Motor neuron (in vitro differentiated cells): ENCODE measurements around the gene SYCP3. TPM values are rescaled to one million over a fixed set of nuclear protein-coding genes. Genes with fewer than 3 reads are reported as not detected.

Experiments used
- ATAC-seq, 8 experiments: fragments of 200-7000 bp; cut with Tn5 transposase; replicated peaks in 6 of 8; 2 replicates each; pipeline ENCODE4 v1.8.0; 2021; ENCODE audit warnings: mild to moderate bottlenecking in 8 of 8, moderate library complexity in 8 of 8
- H3K27ac ChIP-seq, 2 donors: fragments of 250-450 bp; sonication (Bioruptor Pico); 2 replicates each; pipeline ENCODE4 v1.9.0; 2021; ENCODE audit warnings: antibody characterized with exemption in 2 of 2, mild to moderate bottlenecking in 2 of 2, moderate library complexity in 1 of 2
- H3K4me1 ChIP-seq, 2 donors: fragments of 250-450 bp; sonication (Bioruptor Pico); replicated peaks in 1 of 2; 2 replicates each; pipeline ENCODE4 v1.6.1; 2021; ENCODE audit warnings: antibody characterized with exemption in 2 of 2, mild to moderate bottlenecking in 2 of 2, moderate library complexity in 1 of 2
- H3K4me3 ChIP-seq, 5 donors: fragments of 250-450 bp; sonication (Bioruptor Pico); 2 replicates each; pipeline ENCODE4 v1.9.0; 2021; ENCODE audit warnings: antibody characterized with exemption in 5 of 5, mild to moderate bottlenecking in 5 of 5, moderate library complexity in 4 of 5
- WGBS, 10 experiments: fragments of 450-650 bp; shearing (Covaris generic); methylation state at CpG; one replicate each; pipeline ENCODE4 v1.0.0; 2022; 5-methylcytosine and 5-hydroxymethylcytosine counted together
- in situ Hi-C, 9 experiments: fragments of 400-800 bp; cut with MboI; loops; one replicate each; pipeline ENCODE4 v1.15.0; 2021; ENCODE audit warnings: low sequenced_read_pairs in 9 of 9, low pct_unique_long_range_greater_than_20kb in 2 of 9; ENCODE audit not compliant: unreplicated experiment in 9 of 9
- total RNA-seq, 8 experiments: library from RNA; unstranded; fragments of 300-600 nt; gene quantifications; 2 replicates each; pipeline versions ENCODE4 v1.2.3 to v1.2.4, GENCODE V29; 2022

The SYCP3 gene
- total RNA-seq, 8 experiments from 2014 or later: 0.60 to 15.7 (median 0.83) TPM

GRCh38 chr12:101773650-101774162 is 34.4 kb upstream of the SYCP3 start:
- WGBS, 10 experiments: 0 to 100% (median 43%) methylated on average over 1 to 2 of the region's 2 CpGs
- no peak overlapping the region for H3K27ac ChIP-seq
- no peaks in the 10 kb centered on the region for H3K4me1 ChIP-seq
- no peak overlapping the region for H3K4me3 ChIP-seq
- peak; percentile 55 to 96 (median 65) for ATAC-seq
- in situ Hi-C loops: no loop called here

GRCh38 chr12:101772012-101772775 is 32.9 kb upstream of the SYCP3 start:
- no peak for ATAC-seq
- 40 to 100% (median 90%) methylated on average over 1 to 5 of the region's 5 CpGs for WGBS, 10 experiments
- Histone ChIP-seq H3K4me1 (no peaks in the 10 kb centered on the region), H3K4me3 (no peak overlapping the region), H3K27ac (no peak overlapping the region)
- in situ Hi-C loops: no loop called here

- no peak for ATAC-seq
- WGBS, 10 experiments: 67 to 97% (median 90%) methylated on average over 1 to 4 of the region's 5 CpGs
- Histone ChIP-seq H3K4me1 (no peaks in the 10 kb centered on the region), H3K4me3 (no peak overlapping the region), H3K27ac (no peak overlapping the region)
- in situ Hi-C loops: no loop called here
These were observed 30.6 kb upstream of the SYCP3 start for GRCh38 chr12:101769865-101770264.

GRCh38 chr12:101768781-101769180 is 29.5 kb upstream of the SYCP3 start:
- 83 to 100% (median 100%) methylated on average over 1 to 2 of the region's 2 CpGs; no CpG with 5 or more reads in 4 of the 10 experiments for WGBS, 10 experiments
- H3K4me3 ChIP-seq: no peak overlapping the region
- H3K4me1 ChIP-seq: no peaks in the 10 kb centered on the region
- H3K27ac ChIP-seq: no peak overlapping the region
- in situ Hi-C loops: no loop called here
- ATAC-seq: no peak

GRCh38 chr12:101767537-101767936 is 28.3 kb upstream of the SYCP3 start:
- 60 to 100% methylated on average over 1 of the region's 1 CpG; no CpG with 5 or more reads in 8 of the 10 experiments for WGBS, 10 experiments
- in situ Hi-C loops: no loop called here
- no peak overlapping the region for H3K27ac ChIP-seq
- ATAC-seq: no peak
- no peak overlapping the region for H3K4me3 ChIP-seq
- no peaks in the 10 kb centered on the region for H3K4me1 ChIP-seq

GRCh38 chr12:101764051-101764792 is 25.0 kb upstream of the SYCP3 start:
- H3K4me3 ChIP-seq: no peak overlapping the region
- WGBS, 10 experiments: 84 to 100% (median 94%) methylated on average over 3 to 5 of the region's 5 CpGs
- peaks cover 4 to 5% of the 10 kb centered on the region in 2 donors for H3K4me1 ChIP-seq
- ATAC-seq: no peak
- in situ Hi-C loops: no loop called here
- no peak overlapping the region for H3K27ac ChIP-seq

- Histone ChIP-seq H3K4me1 (peaks cover 4 to 5% of the 10 kb centered on the region in 2 donors), H3K27ac (no peak overlapping the region), H3K4me3 (no peak overlapping the region)
- WGBS, 10 experiments: 38 to 100% (median 93%) methylated on average over 1 to 5 of the region's 6 CpGs
- in situ Hi-C loops: no loop called here
- ATAC-seq: no peak
These were observed 24.1 kb upstream of the SYCP3 start for GRCh38 chr12:101763246-101763931.

- Histone ChIP-seq H3K27ac (peak overlapping the region in 1 of 2 donors; percentile 42), H3K4me3 (no peak overlapping the region), H3K4me1 (peaks cover 4 to 5% of the 10 kb centered on the region in 2 donors)
- WGBS, 10 experiments: 20 to 100% (median 67%) methylated on average over 1 to 4 of the region's 4 CpGs; no CpG with 5 or more reads in 1 of the 10 experiments
- in situ Hi-C loops: no loop called here
- peak in 6 of 8 experiments; percentile 6 to 68 (median 39) for ATAC-seq
These were observed 22.5 kb upstream of the SYCP3 start for GRCh38 chr12:101761781-101762180.

- H3K27ac ChIP-seq: peak overlapping the region in 1 of 2 donors; percentile 42
- peak in 6 of 8 experiments; percentile 21 to 91 (median 60) for ATAC-seq
- no peak overlapping the region for H3K4me3 ChIP-seq
- H3K4me1 ChIP-seq: peaks cover 4 to 5% of the 10 kb centered on the region in 2 donors
- in situ Hi-C loops: no loop called here
- WGBS, 10 experiments: 7 to 91% (median 44%) methylated on average over 3 to 5 of the region's 5 CpGs; no CpG with 5 or more reads in 1 of the 10 experiments
These were observed 22.1 kb upstream of the SYCP3 start for GRCh38 chr12:101761350-101761749.

- H3K4me1 ChIP-seq: peaks cover 4 to 5% of the 10 kb centered on the region in 2 donors
- ATAC-seq: peak in 2 of 8 experiments; percentile 8 to 28
- H3K27ac ChIP-seq: no peak overlapping the region
- H3K4me3 ChIP-seq: no peak overlapping the region
- WGBS, 10 experiments: 0 to 95% (median 74%) methylated on average over 2 to 5 of the region's 5 CpGs
- in situ Hi-C loops: no loop called here
These were observed 20.3 kb upstream of the SYCP3 start for GRCh38 chr12:101759396-101760047.

GRCh38 chr12:101750152-101750551 is 10.9 kb upstream of the SYCP3 start:
- WGBS, 10 experiments: 92 to 100% (median 100%) methylated on average over 1 to 4 of the region's 4 CpGs; no CpG with 5 or more reads in 2 of the 10 experiments
- ATAC-seq: no peak
- H3K4me3 ChIP-seq: no peak overlapping the region
- in situ Hi-C loops: no loop called here
- no peaks in the 10 kb centered on the region for H3K4me1 ChIP-seq
- H3K27ac ChIP-seq: no peak overlapping the region

- WGBS, 10 experiments: 68 to 100% (median 90%) methylated on average over 1 to 4 of the region's 4 CpGs; no CpG with 5 or more reads in 2 of the 10 experiments
- in situ Hi-C loops: loop anchor here in 1 of 9 experiments (25.0 kb wide), 1 partner anchor 337 kb away; the partner anchor contains the start of gene ARL1
These were observed 10.4 kb upstream of the SYCP3 start for GRCh38 chr12:101749657-101750056.

More at GRCh38 chr12:101749657-101750056, 10.4 kb upstream of the SYCP3 start:
- Histone ChIP-seq H3K4me1 (no peaks in the 10 kb centered on the region), H3K4me3 (no peak overlapping the region), H3K27ac (no peak overlapping the region)
- no peak for ATAC-seq
